OCI-LY3 (cell line): Measurements from ENCODE around the gene RANBP9.

Experiments used
- EZH2phosphoT487 ChIP-seq: fragments of 200-600 bp; shearing (Covaris generic); IDR thresholded peaks from 2 replicates; pipeline ENCODE4 v1.6.1; 2018; ENCODE audit warnings: antibody characterized with exemption, mixed run types, low read depth
- TF ChIP-seq, protein P1 (sequence below): fragments of 200-600, 300-600 bp; sonication (generic); IDR thresholded peaks from 2 replicates; pipeline ENCODE4 v1.5.1; 2014; ENCODE audit warnings: antibody characterized with exemption, low read length, low read depth

- TF ChIP-seq, protein P1, sequence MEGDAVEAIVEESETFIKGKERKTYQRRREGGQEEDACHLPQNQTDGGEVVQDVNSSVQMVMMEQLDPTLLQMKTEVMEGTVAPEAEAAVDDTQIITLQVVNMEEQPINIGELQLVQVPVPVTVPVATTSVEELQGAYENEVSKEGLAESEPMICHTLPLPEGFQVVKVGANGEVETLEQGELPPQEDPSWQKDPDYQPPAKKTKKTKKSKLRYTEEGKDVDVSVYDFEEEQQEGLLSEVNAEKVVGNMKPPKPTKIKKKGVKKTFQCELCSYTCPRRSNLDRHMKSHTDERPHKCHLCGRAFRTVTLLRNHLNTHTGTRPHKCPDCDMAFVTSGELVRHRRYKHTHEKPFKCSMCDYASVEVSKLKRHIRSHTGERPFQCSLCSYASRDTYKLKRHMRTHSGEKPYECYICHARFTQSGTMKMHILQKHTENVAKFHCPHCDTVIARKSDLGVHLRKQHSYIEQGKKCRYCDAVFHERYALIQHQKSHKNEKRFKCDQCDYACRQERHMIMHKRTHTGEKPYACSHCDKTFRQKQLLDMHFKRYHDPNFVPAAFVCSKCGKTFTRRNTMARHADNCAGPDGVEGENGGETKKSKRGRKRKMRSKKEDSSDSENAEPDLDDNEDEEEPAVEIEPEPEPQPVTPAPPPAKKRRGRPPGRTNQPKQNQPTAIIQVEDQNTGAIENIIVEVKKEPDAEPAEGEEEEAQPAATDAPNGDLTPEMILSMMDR, result peak; percentile 62
- no peak for TF ChIP-seq EZH2phosphoT487
Observed at GRCh38 chr6:13614926-13615791, 96.5 kb downstream of the RANBP9 start, which contains the start of gene NOL7.
